Vagina (tissue), 2 donors: ENCODE data around the gene DHCR7. TPM values are rescaled to one million over a fixed set of nuclear protein-coding genes. Genes with fewer than 3 reads are reported as not detected.

ENCODE experiments used
- DNase-seq, 2 donors: peaks; one replicate each; pipeline ENCODE4 v3.0.0-alpha.2; 2017; ENCODE audit errors: extremely low spot score in 2 of 2
- H3K27ac ChIP-seq: fragments of 200-600 bp; sonication (generic); one replicate; pipeline ENCODE4 v1.5.1; 2019
- H3K27me3 ChIP-seq: fragments of 200-600 bp; sonication (generic); one replicate; pipeline ENCODE4 v1.5.1; 2019
- H3K36me3 ChIP-seq, 2 donors: fragments of 200-600 bp; sonication (generic); one replicate each; pipeline ENCODE4 v1.5.1; 2017 to 2019
- H3K4me1 ChIP-seq: fragments of 200-600 bp; sonication (generic); one replicate; pipeline ENCODE4 v1.5.1; 2019
- H3K4me3 ChIP-seq, 2 donors: fragments of 200-600 bp; sonication (generic); 1 replicate in 1 of 2; 2 replicates in 1 of 2; pipeline ENCODE4 v1.5.1; 2016 to 2019
- H3K9me3 ChIP-seq: fragments of 200-600 bp; sonication (generic); one replicate; pipeline ENCODE4 v1.5.1; 2019
- POLR2A ChIP-seq, 2 donors: fragments of 450-650 bp; IDR thresholded peaks; one replicate each; pipeline ENCODE4 v1.6.1; 2017; ENCODE audit warnings: antibody characterized with exemption in 2 of 2, mild to moderate bottlenecking in 2 of 2, moderate library complexity in 2 of 2
- POLR2AphosphoS5 ChIP-seq, 2 donors: sonication (generic); formaldehyde crosslinking; IDR thresholded peaks; one replicate each; pipeline ENCODE4 v1.9.0; 2017; ENCODE audit warnings: antibody characterized with exemption in 2 of 2, mild to moderate bottlenecking in 2 of 2, low read depth in 1 of 2; ENCODE audit not compliant: insufficient read depth in 1 of 2
- intact Hi-C: fragments of 100-400 bp; cut with DNase I; formaldehyde crosslinking; loops from one replicate; pipeline ENCODE4 v1.15.1; 2023
- total RNA-seq: library from RNA; depleted of rRNA; stranded (reverse); fragments of >200 nt; gene quantifications from one replicate; pipeline ENCODE4 v1.2.3, GENCODE V29; 2016
- TF ChIP-seq, protein P1 (sequence below), 3 experiments: fragments of 450-650 bp in 2 of 3; fragments of 200-600 bp in 1 of 3; sonication (generic) in 1 of 3; IDR thresholded peaks; one replicate each; pipeline ENCODE4 v1.5.1; 2017 to 2019; ENCODE audit warnings: antibody characterized with exemption in 3 of 3, mild to moderate bottlenecking in 2 of 3, moderate library complexity in 2 of 3

DHCR7 gene
- total RNA-seq, 1 donor from 2014 or later = 26.8 TPM

DNA sequence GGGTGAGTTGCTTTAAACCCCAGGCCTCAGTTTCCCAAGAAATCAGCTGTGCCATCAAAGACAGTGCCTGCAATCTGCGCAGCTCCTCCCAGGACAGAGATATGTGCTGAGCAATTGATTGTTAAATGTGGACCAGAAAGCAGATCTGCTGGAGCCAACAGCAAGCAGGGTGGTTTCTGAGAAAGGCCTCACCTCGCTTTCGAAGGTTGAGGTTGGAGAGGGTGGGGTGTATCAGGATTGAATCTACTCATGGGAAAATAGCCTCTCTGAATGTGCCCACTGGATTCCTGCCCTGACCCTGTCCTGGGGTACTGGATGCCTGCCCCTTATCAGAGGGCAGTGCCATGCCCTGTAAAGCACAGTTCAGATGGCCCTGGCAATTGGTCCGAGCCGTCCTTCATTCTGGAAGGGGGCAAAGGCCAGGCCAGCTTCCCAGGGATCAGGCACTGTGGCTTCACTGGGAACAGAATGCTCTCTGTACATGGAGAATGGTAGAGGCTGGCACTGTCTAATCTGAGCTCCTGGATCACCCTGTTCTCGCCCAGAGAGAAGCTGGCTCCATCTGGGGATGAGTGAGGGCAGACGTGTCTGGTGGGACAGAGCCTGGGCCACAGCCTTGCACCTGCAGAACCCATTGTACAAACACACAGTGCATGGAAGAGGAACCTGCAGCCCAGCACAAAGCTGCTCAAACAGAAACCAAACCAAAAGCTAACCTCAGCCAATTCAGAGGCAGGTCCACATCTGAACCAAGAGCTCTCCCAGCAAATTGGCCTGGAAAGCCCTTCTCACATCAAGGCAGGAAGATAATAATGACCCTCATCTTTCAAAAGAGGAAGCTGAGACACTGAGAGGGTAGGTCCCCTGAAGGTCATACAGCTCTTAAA, 15.2 kb downstream of the DHCR7 start:
- no peak overlapping the region for H3K27ac ChIP-seq
- no peak overlapping the region for H3K4me3 ChIP-seq
- intact Hi-C loops = no loop called here
- no peaks in the 10 kb centered on the region for H3K36me3 ChIP-seq
- DNase-seq = no peak
- H3K4me1 ChIP-seq = peaks cover 15% of the 10 kb centered on the region
- H3K27me3 ChIP-seq = no peaks in the 10 kb centered on the region
- H3K9me3 ChIP-seq = no peaks in the 10 kb centered on the region
- TF ChIP-seq POLR2A (IDR thresholded peaks at IDR 0.05) (no peak), POLR2AphosphoS5 (IDR thresholded peaks at IDR 0.05; ENCODE audit: insufficient read depth in 1 of 2, low read depth in 1 of 2) (no peak)
- TF ChIP-seq, protein P1, sequence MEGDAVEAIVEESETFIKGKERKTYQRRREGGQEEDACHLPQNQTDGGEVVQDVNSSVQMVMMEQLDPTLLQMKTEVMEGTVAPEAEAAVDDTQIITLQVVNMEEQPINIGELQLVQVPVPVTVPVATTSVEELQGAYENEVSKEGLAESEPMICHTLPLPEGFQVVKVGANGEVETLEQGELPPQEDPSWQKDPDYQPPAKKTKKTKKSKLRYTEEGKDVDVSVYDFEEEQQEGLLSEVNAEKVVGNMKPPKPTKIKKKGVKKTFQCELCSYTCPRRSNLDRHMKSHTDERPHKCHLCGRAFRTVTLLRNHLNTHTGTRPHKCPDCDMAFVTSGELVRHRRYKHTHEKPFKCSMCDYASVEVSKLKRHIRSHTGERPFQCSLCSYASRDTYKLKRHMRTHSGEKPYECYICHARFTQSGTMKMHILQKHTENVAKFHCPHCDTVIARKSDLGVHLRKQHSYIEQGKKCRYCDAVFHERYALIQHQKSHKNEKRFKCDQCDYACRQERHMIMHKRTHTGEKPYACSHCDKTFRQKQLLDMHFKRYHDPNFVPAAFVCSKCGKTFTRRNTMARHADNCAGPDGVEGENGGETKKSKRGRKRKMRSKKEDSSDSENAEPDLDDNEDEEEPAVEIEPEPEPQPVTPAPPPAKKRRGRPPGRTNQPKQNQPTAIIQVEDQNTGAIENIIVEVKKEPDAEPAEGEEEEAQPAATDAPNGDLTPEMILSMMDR (IDR thresholded peaks at IDR 0.05) = no peak

DNA sequence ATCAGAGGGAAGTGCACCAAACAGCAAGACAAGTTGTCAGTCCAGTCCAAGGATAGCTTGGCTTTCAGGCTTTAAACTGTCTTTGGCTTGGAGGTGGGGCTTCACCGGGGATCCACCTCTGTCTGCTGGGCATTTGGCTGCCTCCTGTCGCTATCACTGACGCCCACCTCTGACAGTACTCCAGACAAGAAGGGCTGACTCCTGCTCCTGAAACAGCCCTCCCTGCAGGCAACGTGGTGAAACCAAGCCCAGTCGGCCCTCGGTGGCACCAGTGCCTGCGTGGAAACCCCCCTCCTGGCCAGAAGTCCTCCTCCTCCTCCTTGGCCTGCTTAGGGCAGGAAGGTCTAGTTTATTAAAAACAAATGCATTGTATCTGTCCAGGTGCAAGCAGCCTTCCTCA, 16.9 kb downstream of the DHCR7 start:
- H3K36me3 ChIP-seq = no peaks in the 10 kb centered on the region

GRCh38 chr11:71430166-71430565, 18.0 kb downstream of the DHCR7 start:
- TF ChIP-seq, protein P1 (IDR thresholded peaks at IDR 0.05) = no peak
- TF ChIP-seq POLR2A (IDR thresholded peaks at IDR 0.05) (no peak), POLR2AphosphoS5 (IDR thresholded peaks at IDR 0.05; ENCODE audit: insufficient read depth in 1 of 2, low read depth in 1 of 2) (no peak)
- intact Hi-C loops = no loop called here
- no peaks in the 10 kb centered on the region for H3K27me3 ChIP-seq
- H3K4me3 ChIP-seq = no peak overlapping the region
- H3K27ac ChIP-seq = no peak overlapping the region
- no peak for DNase-seq
- no peaks in the 10 kb centered on the region for H3K9me3 ChIP-seq
- peaks cover 15% of the 10 kb centered on the region for H3K4me1 ChIP-seq
- H3K36me3 ChIP-seq = no peaks in the 10 kb centered on the region

More for the DNA sequence above, 16.9 kb downstream of the DHCR7 start:
- no peaks in the 10 kb centered on the region for H3K9me3 ChIP-seq
- H3K4me1 ChIP-seq = peaks cover 15% of the 10 kb centered on the region
- no peak overlapping the region for H3K4me3 ChIP-seq
- intact Hi-C loops = no loop called here
- H3K27me3 ChIP-seq = no peaks in the 10 kb centered on the region
- no peak for DNase-seq
- H3K27ac ChIP-seq = no peak overlapping the region
- TF ChIP-seq POLR2A (IDR thresholded peaks at IDR 0.05) (no peak), POLR2AphosphoS5 (IDR thresholded peaks at IDR 0.05; ENCODE audit: insufficient read depth in 1 of 2, low read depth in 1 of 2) (no peak)
- TF ChIP-seq, protein P1 (IDR thresholded peaks at IDR 0.05) = no peak

DNA sequence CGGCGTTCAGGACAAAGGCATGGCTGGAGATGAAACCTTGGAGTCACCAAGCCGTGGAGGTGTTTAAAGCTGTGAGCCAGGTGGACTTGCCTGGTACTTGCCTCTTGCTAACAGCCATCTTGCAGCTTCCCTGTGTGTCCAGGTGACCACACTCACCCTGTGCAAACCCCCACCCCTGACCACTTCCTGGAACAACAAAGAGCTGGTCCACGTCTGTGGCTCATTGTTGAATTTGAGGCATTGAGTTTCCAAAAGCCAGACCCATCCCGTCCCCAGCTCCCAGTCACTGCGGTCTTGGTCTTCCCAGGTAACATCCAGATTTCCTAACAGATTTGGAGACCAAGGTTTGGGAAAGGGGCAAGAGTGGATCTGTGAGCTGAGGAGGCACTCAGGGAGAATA, 18.5 kb downstream of the DHCR7 start:
- no peak for DNase-seq
- Histone ChIP-seq H3K9me3 (no peaks in the 10 kb centered on the region), H3K4me3 (no peak overlapping the region), H3K36me3 (no peaks in the 10 kb centered on the region), H3K27ac (no peak overlapping the region), H3K4me1 (peaks cover 15% of the 10 kb centered on the region), H3K27me3 (no peaks in the 10 kb centered on the region)
- TF ChIP-seq, protein P1 (IDR thresholded peaks at IDR 0.05) = no peak
- TF ChIP-seq POLR2A (IDR thresholded peaks at IDR 0.05) = no peak
- no peak for TF ChIP-seq POLR2AphosphoS5 (IDR thresholded peaks at IDR 0.05; ENCODE audit: insufficient read depth in 1 of 2, low read depth in 1 of 2)
- intact Hi-C loops = no loop called here

- H3K27me3 ChIP-seq = no peaks in the 10 kb centered on the region
- H3K27ac ChIP-seq = no peak overlapping the region
- TF ChIP-seq, protein P1 (IDR thresholded peaks at IDR 0.05) = no peak
- TF ChIP-seq POLR2A (IDR thresholded peaks at IDR 0.05) (no peak), POLR2AphosphoS5 (IDR thresholded peaks at IDR 0.05; ENCODE audit: insufficient read depth in 1 of 2, low read depth in 1 of 2) (no peak)
- H3K4me1 ChIP-seq = peaks cover 10% of the 10 kb centered on the region
- H3K9me3 ChIP-seq = no peaks in the 10 kb centered on the region
- no peak for DNase-seq
- intact Hi-C loops = no loop called here
- no peaks in the 10 kb centered on the region for H3K36me3 ChIP-seq
- H3K4me3 ChIP-seq = no peak overlapping the region
Measured at GRCh38 chr11:71428861-71429435, 19.2 kb downstream of the DHCR7 start.
